Measurements from ENCODE around the gene GMPPB.

The GMPPB gene

GRCh38 chr3:49722896-49723295 lies 855 bp downstream of the GMPPB start:
- H3K27me3 ChIP-seq (replicated peaks): no peaks in the 10 kb centered on the region
- in situ Hi-C loops (cut with HindIII; ENCODE audit: low pct_ligation_motif_present, low sequenced_read_pairs): no loop called here
- H3K36me3 ChIP-seq (replicated peaks): peaks cover 36% of the 10 kb centered on the region
- H3K27ac ChIP-seq: no peak overlapping the region
- no peak for DNase-seq
- H3K4me3 ChIP-seq (ENCODE audit: low read depth, low read length): peak overlapping the region; percentile 100
- TF ChIP-seq CTCF (IDR thresholded peaks at IDR 0.05; ENCODE audit: low read depth, low read length, missing control alignments): no peak

DNA sequence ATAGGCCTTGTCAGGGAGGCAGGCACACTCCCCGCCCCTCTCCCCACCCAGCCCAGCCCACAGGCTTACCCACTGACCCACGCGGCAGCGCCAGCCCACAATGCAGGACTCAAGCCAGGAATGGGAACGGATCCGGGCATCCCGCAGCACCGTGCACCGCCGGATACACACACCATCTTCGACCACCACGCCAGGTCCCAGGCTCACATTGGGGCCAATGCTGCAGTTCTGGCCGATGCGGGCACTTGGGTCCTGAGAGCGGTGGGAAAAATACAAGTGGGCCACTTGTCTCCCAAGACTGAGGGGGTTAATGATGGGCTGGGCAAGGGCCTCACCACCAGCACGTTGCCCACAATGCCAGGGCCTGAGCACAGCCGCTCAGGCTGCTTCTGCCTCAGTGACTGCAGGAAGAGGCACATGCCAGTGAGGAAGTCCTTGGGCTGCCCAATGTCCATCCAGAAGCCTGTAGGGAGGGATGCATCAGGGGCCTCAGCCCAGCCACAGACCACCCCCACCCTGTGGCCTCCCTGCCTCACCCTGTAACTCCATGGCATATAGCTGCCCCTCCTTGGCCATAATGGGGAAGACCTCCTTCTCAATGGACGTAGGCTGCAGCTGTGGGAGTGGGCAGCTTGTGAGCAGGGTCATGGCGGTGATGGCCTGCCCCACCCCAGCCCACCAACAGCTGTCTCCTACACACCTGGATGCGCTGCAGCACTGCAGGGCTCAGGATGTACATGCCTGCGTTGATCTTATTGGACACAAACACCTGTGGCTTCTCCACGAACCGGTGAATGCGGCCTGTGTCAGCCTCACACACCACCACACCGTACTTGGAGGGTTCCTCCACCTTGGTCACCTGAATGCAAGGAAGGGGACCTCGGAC lies 1.6 kb downstream of the GMPPB start:
- TF ChIP-seq CTCF (IDR thresholded peaks at IDR 0.05; ENCODE audit: low read depth, low read length, missing control alignments): no peak
- DNase-seq: no peak
- no peak overlapping the region for H3K27ac ChIP-seq
- H3K36me3 ChIP-seq (replicated peaks): peaks cover 29% of the 10 kb centered on the region
- H3K27me3 ChIP-seq (replicated peaks): no peaks in the 10 kb centered on the region
- peak overlapping the region; percentile 100 for H3K4me3 ChIP-seq (ENCODE audit: low read depth, low read length)
- in situ Hi-C loops (cut with HindIII; ENCODE audit: low pct_ligation_motif_present, low sequenced_read_pairs): no loop called here

GRCh38 chr3:49721596-49721895 lies 2.2 kb downstream of the GMPPB start:
- no peak for TF ChIP-seq CTCF (IDR thresholded peaks at IDR 0.05; ENCODE audit: low read depth, low read length, missing control alignments)
- H3K36me3 ChIP-seq (replicated peaks): peaks cover 23% of the 10 kb centered on the region
- no peak for DNase-seq
- in situ Hi-C loops (cut with HindIII; ENCODE audit: low pct_ligation_motif_present, low sequenced_read_pairs): no loop called here
- H3K4me3 ChIP-seq (ENCODE audit: low read depth, low read length): no peak overlapping the region
- H3K27ac ChIP-seq: no peak overlapping the region
- H3K27me3 ChIP-seq (replicated peaks): no peaks in the 10 kb centered on the region

GRCh38 chr3:49720855-49721595 lies 2.7 kb downstream of the GMPPB start:
- DNase-seq: no peak
- no peak for TF ChIP-seq CTCF (IDR thresholded peaks at IDR 0.05; ENCODE audit: low read depth, low read length, missing control alignments)
- peaks cover 22% of the 10 kb centered on the region for H3K36me3 ChIP-seq (replicated peaks)

DNA sequence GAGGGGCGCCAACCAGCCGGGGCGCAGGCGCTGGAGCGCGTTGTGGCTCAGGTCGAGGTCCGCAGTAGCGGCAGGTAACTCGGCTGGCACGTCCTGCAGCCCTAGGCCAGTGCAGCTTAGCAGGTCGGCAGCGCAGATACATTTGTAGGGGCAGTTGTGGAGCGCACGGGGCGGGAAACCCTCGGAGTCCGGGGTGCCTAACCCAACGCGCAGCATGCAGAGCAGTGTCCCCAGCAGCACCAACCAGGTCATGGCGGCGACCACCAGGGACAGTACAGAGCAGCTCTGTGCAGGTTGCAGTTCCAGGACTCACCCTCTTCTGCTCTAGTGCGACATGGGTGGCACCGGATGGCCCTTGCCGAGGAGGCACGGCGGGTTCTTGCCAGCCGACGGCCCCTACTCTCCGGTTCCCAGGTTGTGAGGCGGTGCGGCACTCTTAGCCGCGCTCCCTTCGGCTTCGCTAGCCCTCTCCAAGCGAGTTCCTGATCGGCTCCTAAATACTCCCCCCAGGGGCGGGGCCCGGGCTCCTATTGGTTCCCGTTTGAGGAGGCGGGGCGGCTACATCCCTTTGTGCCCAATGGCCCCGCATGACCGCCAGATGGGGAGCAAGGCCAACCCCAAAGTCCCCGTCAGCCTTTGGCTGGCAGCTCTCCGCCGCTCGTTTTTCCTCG lies 4.4 kb downstream of the GMPPB start, which contains the start of gene AMIGO3:
Gene AMIGO3 (minus strand): TSS at position 471 of the 671 bp plus-strand sequence. CDS start 219 bp downstream, at position 252.
- peak; percentile 90 for DNase-seq
- peak; percentile 64 for TF ChIP-seq CTCF (IDR thresholded peaks at IDR 0.05; ENCODE audit: low read depth, low read length, missing control alignments)
- Histone ChIP-seq H3K36me3 (replicated peaks) (peaks cover 22% of the 10 kb centered on the region), H3K4me3 (ENCODE audit: low read depth, low read length) (peak within 1 kb of the TSS; percentile 53), H3K27ac (no peak within 1 kb of the TSS), H3K27me3 (replicated peaks) (no peaks in the 10 kb centered on the region)
- in situ Hi-C loops (cut with HindIII; ENCODE audit: low pct_ligation_motif_present, low sequenced_read_pairs): no loop called here

More at GRCh38 chr3:49720855-49721595, 2.7 kb downstream of the GMPPB start:
- no peak overlapping the region for H3K27ac ChIP-seq
- no peak overlapping the region for H3K4me3 ChIP-seq (ENCODE audit: low read depth, low read length)
- in situ Hi-C loops (cut with HindIII; ENCODE audit: low pct_ligation_motif_present, low sequenced_read_pairs): no loop called here
- H3K27me3 ChIP-seq (replicated peaks): no peaks in the 10 kb centered on the region
